Loucy (cell line): ENCODE data around the gene FGGY.

Experiments used
- H2AFZ ChIP-seq: fragments of 200-600 bp; sonication (generic); 2 replicates; pipeline ENCODE4 v1.6.0; 2016; ENCODE audit warnings: antibody characterized with exemption, mild to moderate bottlenecking, low read length, moderate library complexity
- H3F3A ChIP-seq: fragments of 200-600 bp; 2 replicates; pipeline ENCODE4 v1.6.0; 2016; ENCODE audit warnings: antibody characterized with exemption, low read depth, mild to moderate bottlenecking
- H3K27me3 ChIP-seq: fragments of 200-600 bp; sonication (generic); 2 replicates; pipeline ENCODE4 v1.6.1; 2014; ENCODE audit warnings: low read length, mild to moderate bottlenecking; ENCODE audit not compliant: insufficient read depth, poor library complexity, severe bottlenecking
- H3K36me3 ChIP-seq: fragments of 200-600 bp; sonication (generic); 2 replicates; pipeline ENCODE4 v1.6.1; 2016; ENCODE audit warnings: low read length; ENCODE audit not compliant: insufficient read depth
- H3K4me1 ChIP-seq: fragments of 200-600 bp; sonication (generic); 2 replicates; pipeline ENCODE4 v1.5.1; 2014; ENCODE audit warnings: low read length, mild to moderate bottlenecking; ENCODE audit not compliant: insufficient read depth, poor library complexity, severe bottlenecking
- H3K4me2 ChIP-seq: fragments of 200-600 bp; sonication (generic); 2 replicates; pipeline ENCODE4 v1.6.0; 2014; ENCODE audit warnings: antibody characterized with exemption, low read length, low read depth, mild to moderate bottlenecking; ENCODE audit not compliant: poor library complexity, severe bottlenecking
- H3K4me3 ChIP-seq: fragments of 200-600 bp; sonication (generic); 2 replicates; pipeline ENCODE4 v1.5.1; 2014; ENCODE audit warnings: low read length, mild to moderate bottlenecking, mixed read lengths; ENCODE audit not compliant: poor library complexity, severe bottlenecking
- H3K79me2 ChIP-seq: fragments of 200-600 bp; sonication (generic); 2 replicates; pipeline ENCODE4 v1.6.1; 2014; ENCODE audit warnings: low read length; ENCODE audit not compliant: insufficient read depth
- H3K9ac ChIP-seq: fragments of 200-600 bp; sonication (generic); 2 replicates; pipeline ENCODE4 v1.6.0; 2014; ENCODE audit warnings: mild to moderate bottlenecking, low read depth, low read length, moderate library complexity; ENCODE audit not compliant: poor library complexity, severe bottlenecking
- H3K9me2 ChIP-seq: fragments of 200-600 bp; sonication (generic); replicated peaks from 2 replicates; pipeline ENCODE4 v1.6.1; 2016; ENCODE audit warnings: low read depth, low read length, mixed read lengths
- H3K9me3 ChIP-seq: fragments of 200-600 bp; sonication (generic); 2 replicates; pipeline ENCODE4 v1.6.1; 2014; ENCODE audit warnings: mild to moderate bottlenecking, antibody characterized with exemption, low read length, low read depth; ENCODE audit not compliant: insufficient read depth
- H4K20me1 ChIP-seq: fragments of 200-600 bp; sonication (generic); 2 replicates; pipeline ENCODE4 v1.6.0; 2014; ENCODE audit warnings: antibody characterized with exemption, low read length, mild to moderate bottlenecking; ENCODE audit not compliant: insufficient read depth, poor library complexity, severe bottlenecking
- CTCF ChIP-seq: fragments of 200-600 bp; sonication (generic); conservative IDR thresholded peaks from 2 replicates; pipeline ENCODE4 v1.5.1; 2014; ENCODE audit warnings: mild to moderate bottlenecking, antibody characterized with exemption, low read length
- EZH2phosphoT487 ChIP-seq: fragments of 200-600 bp; IDR thresholded peaks from 2 replicates; pipeline ENCODE4 v1.6.1; 2018; ENCODE audit warnings: antibody characterized with exemption, mild to moderate bottlenecking, moderate library complexity, borderline replicate concordance

FGGY gene

GRCh38 chr1:59452559-59452958 lies 155.7 kb downstream of the FGGY start:
- Histone ChIP-seq H3K79me2 (no peaks in the 10 kb centered on the region), H3F3A (no peaks in the 10 kb centered on the region), H3K9me3 (no peaks in the 10 kb centered on the region), H3K9ac (no peak overlapping the region), H3K27me3 (no peaks in the 10 kb centered on the region), H3K4me2 (no peak overlapping the region), H3K4me1 (peaks cover 12% of the 10 kb centered on the region), H3K9me2 (no peaks in the 10 kb centered on the region), H4K20me1 (no peaks in the 10 kb centered on the region), H2AFZ (no peak overlapping the region), H3K4me3 (no peak overlapping the region), H3K36me3 (no peaks in the 10 kb centered on the region)
- TF ChIP-seq CTCF (no peak), EZH2phosphoT487 (no peak)

- no peaks in the 10 kb centered on the region for H3K27me3 ChIP-seq
- no peak overlapping the region for H3K4me2 ChIP-seq
- no peaks in the 10 kb centered on the region for H3K36me3 ChIP-seq
- H3K4me1 ChIP-seq = peaks cover 12% of the 10 kb centered on the region
- no peaks in the 10 kb centered on the region for H3F3A ChIP-seq
- no peak overlapping the region for H3K4me3 ChIP-seq
- H3K9ac ChIP-seq = no peak overlapping the region
- no peaks in the 10 kb centered on the region for H3K9me2 ChIP-seq
- H2AFZ ChIP-seq = no peak overlapping the region
- H3K79me2 ChIP-seq = no peaks in the 10 kb centered on the region
- H3K9me3 ChIP-seq = no peaks in the 10 kb centered on the region
- TF ChIP-seq CTCF (no peak), EZH2phosphoT487 (no peak)
- H4K20me1 ChIP-seq = no peaks in the 10 kb centered on the region
Measured at GRCh38 chr1:59453297-59453968, 156.5 kb downstream of the FGGY start.

- no peaks in the 10 kb centered on the region for H3K79me2 ChIP-seq
- no peaks in the 10 kb centered on the region for H3K36me3 ChIP-seq
- H2AFZ ChIP-seq = no peak overlapping the region
- H3K4me2 ChIP-seq = no peak overlapping the region
- no peaks in the 10 kb centered on the region for H3K27me3 ChIP-seq
- H3K9me3 ChIP-seq = peaks cover 5% of the 10 kb centered on the region; the same call in 1 of the 2 replicates
- H3K9me2 ChIP-seq = no peaks in the 10 kb centered on the region
- H3K4me3 ChIP-seq = no peak overlapping the region
- no peak overlapping the region for H3K9ac ChIP-seq
- peaks cover 12% of the 10 kb centered on the region for H3K4me1 ChIP-seq
- no peak for TF ChIP-seq EZH2phosphoT487
- TF ChIP-seq CTCF = no peak
- no peaks in the 10 kb centered on the region for H4K20me1 ChIP-seq
- H3F3A ChIP-seq = no peaks in the 10 kb centered on the region
Measured at GRCh38 chr1:59455206-59455605, 158.3 kb downstream of the FGGY start.
